GM12878 (cell line): Measurements from ENCODE around the gene PREX1. TPM values are rescaled to one million over a fixed set of nuclear protein-coding genes. Genes with fewer than 3 reads are reported as not detected.

Experiments
- ATAC-seq: fragments of 200-7000 bp; cut with Tn5 transposase; 3 replicates; pipeline ENCODE4 v1.9.1; 2020; ENCODE audit warnings: mild to moderate bottlenecking, moderate library complexity
- BruUV-seq: library from RNA; stranded (reverse); fragments of 400-500 nt; replicated peaks from 2 replicates; lab custom pipeline; 2021; lab: Mats Ljungman, UMichigan
- CTCF ChIA-PET: fragments of 300-600 bp; sonication (Branson Sonifier 250); formaldehyde crosslinking; extraction: SDS; loops from one replicate; lab custom pipeline; 2021; ENCODE audit warnings: inconsistent platforms; lab: Yijun Ruan, JAX
- POLR2A ChIA-PET: fragments of 350-600 bp; formaldehyde crosslinking; extraction: SDS; loops from one replicate; lab custom pipeline; 2021; ENCODE audit warnings: inconsistent platforms; lab: Charles Lee
- RAD21 ChIA-PET: fragments of 300-600 bp; sonication (Branson Sonifier 250); formaldehyde crosslinking; loops from one replicate; lab custom pipeline; 2023; ENCODE audit warnings: antibody characterized with exemption; ENCODE audit not compliant: unreplicated experiment; lab: Charles Lee
- SMC1A ChIA-PET: fragments of 300-600 bp; sonication (Branson Sonifier 250); formaldehyde crosslinking; loops from one replicate; lab custom pipeline; 2023; ENCODE audit not compliant: unreplicated experiment, uncharacterized antibody; lab: Charles Lee
- DNase-seq: peaks from one replicate; pipeline ENCODE4 v3.0.0-alpha.2; 2011; ENCODE audit warnings: low read depth, low spot score
- FAIRE-seq: peaks from 3 replicates; lab custom pipeline; 2011; peaks lifted over from hg19 to GRCh38; lab: Jason Lieb, UNC
- H2AFZ ChIP-seq: 2 replicates; pipeline ENCODE4 v1.6.0; 2011; ENCODE audit warnings: low read depth, low read length, control low read depth; ENCODE audit not compliant: control insufficient read depth
- H3K27ac ChIP-seq: 2 replicates; pipeline ENCODE4 v1.5.1; 2011; ENCODE audit warnings: control low read depth; ENCODE audit not compliant: control insufficient read depth, insufficient read depth
- H3K27me3 ChIP-seq, 2 experiments: replicated peaks in 1 of 2; 2 replicates each; pipeline versions ENCODE4 v1.6.0 to v1.6.1; 2011; ENCODE audit warnings: low read length in 1 of 2; ENCODE audit not compliant: control insufficient read depth in 2 of 2, insufficient read depth in 2 of 2
- H3K36me3 ChIP-seq, 2 experiments: 2 replicates each; pipeline ENCODE4 v1.5.1; 2011; ENCODE audit warnings: low read length in 1 of 2; ENCODE audit not compliant: control insufficient read depth in 2 of 2, insufficient read depth in 2 of 2
- H3K4me1 ChIP-seq: 2 replicates; pipeline ENCODE4 v1.6.1; 2011; ENCODE audit warnings: mild to moderate bottlenecking, low read length, moderate library complexity, mixed read lengths; ENCODE audit not compliant: control insufficient read depth, insufficient read depth
- H3K4me2 ChIP-seq: 2 replicates; pipeline ENCODE4 v1.6.0; 2011; ENCODE audit warnings: control low read depth; ENCODE audit not compliant: control insufficient read depth, insufficient read depth
- H3K4me3 ChIP-seq: fragments of 200-600 bp; sonication (generic); 2 replicates; pipeline ENCODE4 v1.5.1; 2016
- H3K79me2 ChIP-seq: 2 replicates; pipeline ENCODE4 v1.6.0; 2011; ENCODE audit warnings: low read length; ENCODE audit not compliant: control insufficient read depth, insufficient read depth
- H3K9ac ChIP-seq: 2 replicates; pipeline ENCODE4 v1.8.0; 2011; ENCODE audit warnings: low read length, control low read depth, mixed read lengths; ENCODE audit not compliant: control insufficient read depth, insufficient read depth
- H3K9me3 ChIP-seq: replicated peaks from 3 replicates; pipeline ENCODE4 v1.5.1; 2011; ENCODE audit warnings: mild to moderate bottlenecking, low read length; ENCODE audit not compliant: control insufficient read depth, insufficient read depth
- H4K20me1 ChIP-seq: 2 replicates; pipeline ENCODE4 v1.6.0; 2011; ENCODE audit not compliant: control insufficient read depth, insufficient read depth
- ATF2 ChIP-seq: IDR thresholded peaks from 2 replicates; pipeline ENCODE4 v1.6.1; 2012; ENCODE audit warnings: low read length, inconsistent platforms
- BACH1 ChIP-seq: fragments of 450-650 bp; IDR thresholded peaks from 2 replicates; pipeline ENCODE4 v1.6.1; 2017; ENCODE audit warnings: mild to moderate bottlenecking, borderline replicate concordance
- BCL11A ChIP-seq: IDR thresholded peaks from 2 replicates; pipeline ENCODE4 v1.6.1; 2011; ENCODE audit warnings: low read depth, low read length
- CREM ChIP-seq: IDR thresholded peaks from 2 replicates; pipeline ENCODE4 v1.6.1; 2014; ENCODE audit warnings: antibody characterized with exemption, low read depth
- EP300 ChIP-seq, 2 experiments: fragments of 150-350 bp in 1 of 2; IDR thresholded peaks; 2 replicates each; pipeline ENCODE4 v1.6.1; 2011 to 2012; ENCODE audit warnings: low read depth in 2 of 2, low read length in 2 of 2, borderline replicate concordance in 1 of 2, improper control_type of control experiment in 1 of 2, inconsistent platforms in 1 of 2; ENCODE audit not compliant: control insufficient read depth in 1 of 2
- HCFC1 ChIP-seq: fragments of 150-350 bp; IDR thresholded peaks from 2 replicates; pipeline ENCODE4 v1.6.1; 2014; ENCODE audit warnings: low read length
- HSF1 ChIP-seq: fragments of 150-350 bp; IDR thresholded peaks from 2 replicates; pipeline ENCODE4 v1.6.1; 2014; ENCODE audit warnings: mild to moderate bottlenecking, low read depth, low read length
- KLF5 ChIP-seq: fragments of 450-650 bp; IDR thresholded peaks from 2 replicates; pipeline ENCODE4 v1.6.1; 2014; ENCODE audit warnings: mild to moderate bottlenecking; ENCODE audit not compliant: partially characterized antibody
- NFYB ChIP-seq: IDR thresholded peaks from 2 replicates; pipeline ENCODE4 v1.6.1; 2011; ENCODE audit warnings: low read depth, mild to moderate bottlenecking, low read length, improper control_type of control experiment, moderate library complexity; ENCODE audit not compliant: insufficient read depth
- RUNX3 ChIP-seq: IDR thresholded peaks from 2 replicates; pipeline ENCODE4 v1.6.1; 2012; ENCODE audit warnings: low read length, inconsistent platforms
- SIX5 ChIP-seq: IDR thresholded peaks from 2 replicates; pipeline ENCODE4 v1.6.1; 2011; ENCODE audit warnings: mild to moderate bottlenecking, low read depth, low read length, moderate library complexity; ENCODE audit not compliant: severe bottlenecking
- ZNF622 ChIP-seq: fragments of 450-650 bp; IDR thresholded peaks from 2 replicates; pipeline ENCODE4 v1.6.1; 2017; ENCODE audit warnings: mild to moderate bottlenecking, inconsistent platforms
- WGBS: methylation state at CpG from one replicate; pipeline ENCODE4 v1.1.6; 2016; ENCODE audit warnings: low lambda C conversion rate; ENCODE audit not compliant: insufficient replicate concordance, insufficient coverage; ENCODE audit errors: missing lambda C conversion rate; 5-methylcytosine and 5-hydroxymethylcytosine counted together
- in situ Hi-C: fragments of 300-500 bp; cut with MboI; formaldehyde crosslinking; loops from 9 replicates; pipeline ENCODE4 v1.14.3; 2018; ENCODE audit warnings: mixed read lengths
- intact Hi-C: fragments of 100-400 bp; cut with micrococcal nuclease; formaldehyde crosslinking; loops from one replicate; pipeline ENCODE4 v1.14.2; 2022; ENCODE audit not compliant: unreplicated experiment
- polyA plus RNA-seq, 11 experiments: library from polyadenylated mRNA; depleted of rRNA in 4 of 11; unstranded in 6 of 11; stranded (reverse) in 5 of 11; fragments of >200 nt; fragmentation: Nextera tagmentation in 4 of 11; fragmentation: Illumina TruSeq in 1 of 11; extraction: Ambion mirVana in 4 of 11; extraction: Trizol in 1 of 11; gene quantifications; 1 replicate in 1 of 11; 2 replicates in 10 of 11; pipeline versions ENCODE4 v1.2.1 to v1.2.3, GENCODE V29; 2011 to 2016; ENCODE audit warnings: inconsistent platforms in 2 of 11, missing spikeins in 2 of 11, low read depth in 1 of 11
- total RNA-seq, 4 experiments: library from RNA; depleted of rRNA in 3 of 4; stranded (reverse); fragments of >200 nt in 3 of 4; fragmentation: Illumina TruSeq in 1 of 4; extraction: Trizol in 1 of 4; gene quantifications; 2 replicates each; pipeline versions ENCODE4 v1.2.1 to v1.2.3, GENCODE V29; 2013 to 2021

Gene PREX1
- total and polyA plus RNA-seq, 10 of the 15 experiments (the other 5 are each of a cell fraction or from before 2014, with no cell fraction given), result 2.6 to 114 (median 38.9) TPM

GRCh38 chr20:48582673-48582985, 245.2 kb downstream of the PREX1 start:
- CTCF ChIA-PET, result no interaction called here

GRCh38 chr20:48581167-48581566, 246.6 kb downstream of the PREX1 start:
- H3K36me3 ChIP-seq, result no peaks in the 10 kb centered on the region
- H3K4me3 ChIP-seq, result no peak overlapping the region
- H3K27ac ChIP-seq, result no peak overlapping the region
- no peak overlapping the region for H3K9ac ChIP-seq
- ChIA-PET RAD21 (no interaction called here), SMC1A (interaction anchor here (0.8 kb wide), 1 partner anchor 29 kb away, joined by 6 read pairs; no protein-coding TSS in a partner anchor), CTCF (no interaction called here), POLR2A (no interaction called here)
- H3K9me3 ChIP-seq, result no peaks in the 10 kb centered on the region
- H3K79me2 ChIP-seq, result no peaks in the 10 kb centered on the region
- intact Hi-C loops, result no loop called here
- WGBS, result 40% methylated on average over 5 of the region's 5 CpGs
- BruUV-seq, result no TSS peak
- in situ Hi-C loops, result no loop called here
- FAIRE-seq (no peak), ATAC-seq (no peak), DNase-seq (no peak)
- no peaks in the 10 kb centered on the region for H3K27me3 ChIP-seq
- no peak overlapping the region for H2AFZ ChIP-seq
- H4K20me1 ChIP-seq, result no peaks in the 10 kb centered on the region
- no peaks in the 10 kb centered on the region for H3K4me1 ChIP-seq
- no peak overlapping the region for H3K4me2 ChIP-seq
- no peak for TF ChIP-seq RUNX3
- no peak for TF ChIP-seq BCL11A
- TF ChIP-seq NFYB, result no peak
- TF ChIP-seq KLF5, result no peak
- no peak for TF ChIP-seq ZNF622
- TF ChIP-seq SIX5, result no peak
- no peak for TF ChIP-seq ATF2
- TF ChIP-seq HCFC1, result no peak
- TF ChIP-seq CREM, result no peak

More at GRCh38 chr20:48582673-48582985, 245.2 kb downstream of the PREX1 start:
- POLR2A ChIA-PET, result no interaction called here
- Histone ChIP-seq H3K27ac (no peak overlapping the region), H3K4me1 (no peaks in the 10 kb centered on the region), H3K9ac (no peak overlapping the region), H3K36me3 (no peaks in the 10 kb centered on the region), H3K4me3 (no peak overlapping the region), H2AFZ (no peak overlapping the region), H3K4me2 (no peak overlapping the region), H3K9me3 (no peaks in the 10 kb centered on the region), H3K27me3 (no peaks in the 10 kb centered on the region), H3K79me2 (no peaks in the 10 kb centered on the region), H4K20me1 (no peaks in the 10 kb centered on the region)
- in situ Hi-C loops, result no loop called here
- no peak for TF ChIP-seq BACH1
- TF ChIP-seq HSF1, result no peak
- no peak for TF ChIP-seq EP300 (IDR thresholded peaks at IDR 0.05; ENCODE audit: borderline replicate concordance in 1 of 2, control insufficient read depth in 1 of 2, low read depth in 2 of 2, low read length in 2 of 2)
- no peak for ATAC-seq
- RAD21 ChIA-PET, result no interaction called here
- SMC1A ChIA-PET, result interaction anchor here (1.3 kb wide), 1 partner anchor 38 kb away, joined by 4 read pairs; no protein-coding TSS in a partner anchor
- no peak for DNase-seq
- WGBS, result 36% methylated on average over 5 of the region's 5 CpGs
- no peak for FAIRE-seq
- intact Hi-C loops, result no loop called here
- no TSS peak for BruUV-seq
